Measurements from ENCODE around the gene LMX1B.

- TF ChIP-seq POLR2AphosphoS5 (IDR thresholded peaks at IDR 0.05; ENCODE audit: low read depth, low read length) (no peak), TAF1 (IDR thresholded peaks at IDR 0.05; ENCODE audit: borderline replicate concordance, insufficient read depth, low read length) (no peak), REST (IDR thresholded peaks at IDR 0.05; ENCODE audit: insufficient read depth in 1 of 2, low read depth in 2 of 2, low read length in 2 of 2) (no peak), SIN3A (IDR thresholded peaks at IDR 0.05; ENCODE audit: borderline replicate concordance, insufficient read depth, low read length) (no peak)
Observed at GRCh38 chr9:126670270-126670669, 56.5 kb downstream of the LMX1B start.

Data from PFSK-1 (cell line).